HEK293 (cell line): ENCODE data around the gene NEAT1.

Experiments
- CTCF ChIA-PET: fragments of 350-600 bp; formaldehyde crosslinking; extraction: SDS; loops from one replicate; lab custom pipeline; 2021; ENCODE audit warnings: antibody characterized with exemption; lab: Yijun Ruan, JAX
- POLR2A ChIA-PET: fragments of 300-600 bp; formaldehyde crosslinking; extraction: SDS; loops from one replicate; lab custom pipeline; 2020; ENCODE audit warnings: antibody characterized with exemption, inconsistent platforms; lab: Yijun Ruan, JAX
- H3K27ac ChIP-seq: fragments of 200-500 bp; sonication (Bioruptor generic); 2 replicates; pipeline ENCODE4 v1.5.1; 2014; ENCODE audit warnings: low read depth, low read length, control low read depth, inconsistent platforms; ENCODE audit errors: extremely low read depth
- H3K36me3 ChIP-seq, 2 experiments: fragments of 200-500 bp in 1 of 2; sonication (Bioruptor generic) in 1 of 2; 1 replicate in 1 of 2; 2 replicates in 1 of 2; pipeline ENCODE4 v1.5.1; 2014 to 2017; ENCODE audit warnings: inconsistent platforms in 2 of 2, low read length in 2 of 2; ENCODE audit not compliant: control insufficient read depth in 2 of 2, insufficient read depth in 1 of 2
- H3K4me1 ChIP-seq: fragments of 200-500 bp; sonication (Bioruptor generic); 2 replicates; pipeline ENCODE4 v1.5.1; 2014; ENCODE audit warnings: mild to moderate bottlenecking, low read length, inconsistent platforms; ENCODE audit not compliant: control insufficient read depth, insufficient read depth
- H3K4me3 ChIP-seq: 2 replicates; pipeline ENCODE4 v1.5.1; 2011; ENCODE audit warnings: low read depth, mild to moderate bottlenecking, control low read depth, low read length, moderate library complexity
- H3K9me3 ChIP-seq: fragments of 200-500 bp; sonication (Bioruptor generic); 2 replicates; pipeline ENCODE4 v1.5.1; 2014; ENCODE audit warnings: low read depth, low read length, inconsistent platforms; ENCODE audit not compliant: control insufficient read depth, insufficient read depth
- GLI2 ChIP-seq: fragments of 450-650 bp; formaldehyde crosslinking; IDR thresholded peaks from 2 replicates; pipeline ENCODE4; 2017; ENCODE audit warnings: missing biosample characterization, missing genetic modification characterization, low read depth, borderline replicate concordance
- ZBTB17 ChIP-seq: fragments of 450-650 bp; formaldehyde crosslinking; IDR thresholded peaks from 2 replicates; pipeline ENCODE4 v1.5.1; 2016; ENCODE audit warnings: missing biosample characterization, missing genetic modification characterization
- ZFP37 ChIP-seq: fragments of 450-650 bp; formaldehyde crosslinking; IDR thresholded peaks from 2 replicates; pipeline ENCODE4 v1.5.1; 2016; ENCODE audit warnings: missing biosample characterization, missing genetic modification characterization
- ZFP69B ChIP-seq: fragments of 450-650 bp; formaldehyde crosslinking; IDR thresholded peaks from 2 replicates; pipeline ENCODE4 v1.5.1; 2016; ENCODE audit warnings: missing biosample characterization, missing genetic modification characterization
- ZNF157 ChIP-seq: fragments of 450-650 bp; formaldehyde crosslinking; IDR thresholded peaks from 2 replicates; pipeline ENCODE4 v1.5.1; 2016; ENCODE audit warnings: missing biosample characterization, missing genetic modification characterization
- ZNF292 ChIP-seq: fragments of 450-650 bp; formaldehyde crosslinking; IDR thresholded peaks from 2 replicates; pipeline ENCODE4 v1.5.1; 2016; ENCODE audit warnings: low read depth, missing biosample characterization, missing genetic modification characterization, borderline replicate concordance
- ZNF558 ChIP-seq: fragments of 450-650 bp; formaldehyde crosslinking; IDR thresholded peaks from 2 replicates; pipeline ENCODE4 v1.5.1; 2016; ENCODE audit warnings: missing biosample characterization, missing genetic modification characterization
- ZNF560 ChIP-seq: fragments of 450-650 bp; formaldehyde crosslinking; IDR thresholded peaks from 2 replicates; pipeline ENCODE4 v1.5.1; 2017; ENCODE audit warnings: missing biosample characterization, missing genetic modification characterization, borderline replicate concordance
- ZNF624 ChIP-seq: fragments of 450-650 bp; formaldehyde crosslinking; IDR thresholded peaks from 2 replicates; pipeline ENCODE4 v1.5.1; 2017; ENCODE audit warnings: missing biosample characterization, missing genetic modification characterization
- ZNF654 ChIP-seq: fragments of 450-650 bp; formaldehyde crosslinking; IDR thresholded peaks from 2 replicates; pipeline ENCODE4 v1.5.1; 2016; ENCODE audit warnings: low read depth, missing biosample characterization, missing genetic modification characterization
- ZNF664 ChIP-seq: fragments of 450-650 bp; formaldehyde crosslinking; IDR thresholded peaks from 2 replicates; pipeline ENCODE4 v1.5.1; 2016; ENCODE audit warnings: missing biosample characterization, missing genetic modification characterization
- ZNF791 ChIP-seq: fragments of 450-650 bp; formaldehyde crosslinking; IDR thresholded peaks from 2 replicates; pipeline ENCODE4 v1.5.1; 2016; ENCODE audit warnings: missing biosample characterization, missing genetic modification characterization
- ZNF792 ChIP-seq: fragments of 450-650 bp; formaldehyde crosslinking; IDR thresholded peaks from 2 replicates; pipeline ENCODE4 v1.5.1; 2016; ENCODE audit warnings: missing biosample characterization, missing genetic modification characterization
- TF ChIP-seq, protein P1 (sequence below): fragments of 450-650 bp; formaldehyde crosslinking; IDR thresholded peaks from 2 replicates; pipeline ENCODE4 v1.5.1; 2016; ENCODE audit warnings: missing biosample characterization, missing genetic modification characterization
- TF ChIP-seq, protein P2 (sequence below): fragments of 450-650 bp; formaldehyde crosslinking; IDR thresholded peaks from 2 replicates; pipeline ENCODE4 v1.5.1; 2016; ENCODE audit warnings: missing biosample characterization, missing genetic modification characterization
- TF ChIP-seq, protein P3 (sequence below): fragments of 450-650 bp; formaldehyde crosslinking; IDR thresholded peaks from 2 replicates; pipeline ENCODE4 v1.5.1; 2016; ENCODE audit warnings: missing biosample characterization, missing genetic modification characterization
- TF ChIP-seq, protein P4 (sequence below): fragments of 450-650 bp; formaldehyde crosslinking; IDR thresholded peaks from 2 replicates; pipeline ENCODE4 v1.5.1; 2016; ENCODE audit warnings: missing biosample characterization, missing genetic modification characterization, borderline replicate concordance

Gene NEAT1

DNA sequence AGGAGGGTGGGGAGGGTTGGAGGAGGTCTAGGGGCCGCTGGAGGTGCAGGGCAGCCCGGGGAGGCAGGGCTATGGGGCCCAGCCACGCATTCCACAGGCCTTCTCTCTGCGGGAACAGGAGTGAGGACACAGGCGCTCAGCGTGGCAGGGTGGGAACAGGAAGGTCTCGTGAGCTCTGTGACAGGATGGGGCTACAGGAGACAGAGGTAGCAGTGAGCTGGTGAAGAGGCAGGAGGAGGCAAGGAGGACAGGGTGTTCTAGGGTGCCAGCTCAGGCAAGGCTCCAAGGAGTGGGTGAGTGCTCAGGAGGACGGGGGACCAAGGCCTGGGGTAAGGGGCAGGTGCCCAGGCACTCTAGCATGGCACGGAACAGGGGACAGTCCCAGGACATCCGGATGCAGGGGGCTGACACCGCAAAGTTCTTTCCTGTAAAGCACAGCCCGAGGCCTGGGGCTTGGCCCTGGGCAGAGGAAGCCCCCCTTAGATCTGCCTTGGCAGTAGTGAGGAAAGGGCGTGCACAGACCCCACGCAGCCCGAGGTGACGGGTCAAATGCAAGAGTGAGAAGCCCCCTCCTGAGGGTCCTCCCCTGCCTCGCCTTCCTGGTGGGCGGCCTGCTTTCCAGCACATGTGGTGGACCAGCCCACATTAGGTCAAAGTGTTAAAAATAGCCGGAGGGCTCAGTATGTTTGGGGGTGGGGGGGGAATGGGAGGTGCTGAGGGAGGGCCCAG lies 4.7 kb upstream of the NEAT1 start (continued):
- TF ChIP-seq, protein P1, sequence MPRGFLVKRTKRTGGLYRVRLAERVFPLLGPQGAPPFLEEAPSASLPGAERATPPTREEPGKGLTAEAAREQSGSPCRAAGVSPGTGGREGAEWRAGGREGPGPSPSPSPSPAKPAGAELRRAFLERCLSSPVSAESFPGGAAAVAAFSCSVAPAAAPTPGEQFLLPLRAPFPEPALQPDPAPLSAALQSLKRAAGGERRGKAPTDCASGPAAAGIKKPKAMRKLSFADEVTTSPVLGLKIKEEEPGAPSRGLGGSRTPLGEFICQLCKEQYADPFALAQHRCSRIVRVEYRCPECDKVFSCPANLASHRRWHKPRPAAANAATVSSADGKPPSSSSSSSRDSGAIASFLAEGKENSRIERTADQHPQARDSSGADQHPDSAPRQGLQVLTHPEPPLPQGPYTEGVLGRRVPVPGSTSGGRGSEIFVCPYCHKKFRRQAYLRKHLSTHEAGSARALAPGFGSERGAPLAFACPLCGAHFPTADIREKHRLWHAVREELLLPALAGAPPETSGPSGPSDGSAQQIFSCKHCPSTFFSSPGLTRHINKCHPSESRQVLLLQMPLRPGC (tag by site-specific recombination): 0 out of 2 replicates have a peak, but pooled peaks have one; percentile 13
- no peak for TF ChIP-seq ZNF664
- TF ChIP-seq ZNF792 (tag by site-specific recombination): no peak
- no peak for TF ChIP-seq ZNF558 (tag by site-specific recombination)
- TF ChIP-seq, protein P2, sequence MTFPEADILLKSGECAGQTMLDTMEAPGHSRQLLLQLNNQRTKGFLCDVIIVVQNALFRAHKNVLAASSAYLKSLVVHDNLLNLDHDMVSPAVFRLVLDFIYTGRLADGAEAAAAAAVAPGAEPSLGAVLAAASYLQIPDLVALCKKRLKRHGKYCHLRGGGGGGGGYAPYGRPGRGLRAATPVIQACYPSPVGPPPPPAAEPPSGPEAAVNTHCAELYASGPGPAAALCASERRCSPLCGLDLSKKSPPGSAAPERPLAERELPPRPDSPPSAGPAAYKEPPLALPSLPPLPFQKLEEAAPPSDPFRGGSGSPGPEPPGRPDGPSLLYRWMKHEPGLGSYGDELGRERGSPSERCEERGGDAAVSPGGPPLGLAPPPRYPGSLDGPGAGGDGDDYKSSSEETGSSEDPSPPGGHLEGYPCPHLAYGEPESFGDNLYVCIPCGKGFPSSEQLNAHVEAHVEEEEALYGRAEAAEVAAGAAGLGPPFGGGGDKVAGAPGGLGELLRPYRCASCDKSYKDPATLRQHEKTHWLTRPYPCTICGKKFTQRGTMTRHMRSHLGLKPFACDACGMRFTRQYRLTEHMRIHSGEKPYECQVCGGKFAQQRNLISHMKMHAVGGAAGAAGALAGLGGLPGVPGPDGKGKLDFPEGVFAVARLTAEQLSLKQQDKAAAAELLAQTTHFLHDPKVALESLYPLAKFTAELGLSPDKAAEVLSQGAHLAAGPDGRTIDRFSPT: peak; percentile 83
- TF ChIP-seq ZFP69B (tag by site-specific recombination): peak; percentile 34; the same call in 1 of the 2 replicates
- TF ChIP-seq, all 188 proteins: peak for 9

DNA sequence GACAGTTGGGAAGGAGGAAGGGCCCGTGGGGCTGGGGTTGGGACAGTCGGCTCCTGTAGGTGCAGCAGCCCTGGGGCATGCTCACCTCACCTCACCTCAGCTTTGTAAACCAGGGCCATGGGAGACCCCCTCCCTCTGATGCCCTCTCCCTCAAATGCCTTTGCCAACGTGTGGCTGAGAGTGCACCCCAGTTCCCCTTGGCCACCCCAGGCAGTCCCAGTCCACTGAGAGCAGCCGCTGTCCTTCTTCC lies 4.2 kb upstream of the NEAT1 start:
- CTCF ChIA-PET: interaction anchor here (1.3 to 2.5 kb wide), 3 partner anchors 30 to 51 kb away, joined by 5 to 10 read pairs (median 7); no protein-coding TSS in a partner anchor
- Histone ChIP-seq H3K9me3 (no peaks in the 10 kb centered on the region), H3K4me1 (peaks cover 6% of the 10 kb centered on the region), H3K36me3 (peaks cover 0 to 12% of the 10 kb centered on the region in 2 experiments; a peak in 1 of 3 replicates), H3K27ac (peak overlapping the region; percentile 98), H3K4me3 (peak overlapping the region; percentile 17)
- POLR2A ChIA-PET: interaction anchor here (1.0 to 16.9 kb wide), 10 partner anchors 9 to 106 kb away, joined by 3 to 1129 read pairs (median 8); partner anchors contain the start of genes MALAT1, SCYL1 and SLC25A45
- TF ChIP-seq ZFP37 (tag by site-specific recombination) (no peak), ZNF792 (tag by site-specific recombination) (no peak), ZNF654 (no peak), ZNF560 (no peak), ZNF791 (tag by site-specific recombination) (no peak), ZNF157 (tag by site-specific recombination) (no peak), ZNF292 (no peak), GLI2 (no peak), ZBTB17 (tag by site-specific recombination) (no peak), ZNF624 (tag by site-specific recombination) (no peak)
- TF ChIP-seq, protein P3, sequence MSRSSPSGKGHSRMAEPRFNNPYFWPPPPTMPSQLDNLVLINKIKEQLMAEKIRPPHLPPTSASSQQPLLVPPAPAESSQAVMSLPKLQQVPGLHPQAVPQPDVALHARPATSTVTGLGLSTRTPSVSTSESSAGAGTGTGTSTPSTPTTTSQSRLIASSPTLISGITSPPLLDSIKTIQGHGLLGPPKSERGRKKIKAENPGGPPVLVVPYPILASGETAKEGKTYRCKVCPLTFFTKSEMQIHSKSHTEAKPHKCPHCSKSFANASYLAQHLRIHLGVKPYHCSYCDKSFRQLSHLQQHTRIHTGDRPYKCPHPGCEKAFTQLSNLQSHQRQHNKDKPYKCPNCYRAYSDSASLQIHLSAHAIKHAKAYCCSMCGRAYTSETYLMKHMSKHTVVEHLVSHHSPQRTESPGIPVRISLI: no peak
- TF ChIP-seq, protein P4, sequence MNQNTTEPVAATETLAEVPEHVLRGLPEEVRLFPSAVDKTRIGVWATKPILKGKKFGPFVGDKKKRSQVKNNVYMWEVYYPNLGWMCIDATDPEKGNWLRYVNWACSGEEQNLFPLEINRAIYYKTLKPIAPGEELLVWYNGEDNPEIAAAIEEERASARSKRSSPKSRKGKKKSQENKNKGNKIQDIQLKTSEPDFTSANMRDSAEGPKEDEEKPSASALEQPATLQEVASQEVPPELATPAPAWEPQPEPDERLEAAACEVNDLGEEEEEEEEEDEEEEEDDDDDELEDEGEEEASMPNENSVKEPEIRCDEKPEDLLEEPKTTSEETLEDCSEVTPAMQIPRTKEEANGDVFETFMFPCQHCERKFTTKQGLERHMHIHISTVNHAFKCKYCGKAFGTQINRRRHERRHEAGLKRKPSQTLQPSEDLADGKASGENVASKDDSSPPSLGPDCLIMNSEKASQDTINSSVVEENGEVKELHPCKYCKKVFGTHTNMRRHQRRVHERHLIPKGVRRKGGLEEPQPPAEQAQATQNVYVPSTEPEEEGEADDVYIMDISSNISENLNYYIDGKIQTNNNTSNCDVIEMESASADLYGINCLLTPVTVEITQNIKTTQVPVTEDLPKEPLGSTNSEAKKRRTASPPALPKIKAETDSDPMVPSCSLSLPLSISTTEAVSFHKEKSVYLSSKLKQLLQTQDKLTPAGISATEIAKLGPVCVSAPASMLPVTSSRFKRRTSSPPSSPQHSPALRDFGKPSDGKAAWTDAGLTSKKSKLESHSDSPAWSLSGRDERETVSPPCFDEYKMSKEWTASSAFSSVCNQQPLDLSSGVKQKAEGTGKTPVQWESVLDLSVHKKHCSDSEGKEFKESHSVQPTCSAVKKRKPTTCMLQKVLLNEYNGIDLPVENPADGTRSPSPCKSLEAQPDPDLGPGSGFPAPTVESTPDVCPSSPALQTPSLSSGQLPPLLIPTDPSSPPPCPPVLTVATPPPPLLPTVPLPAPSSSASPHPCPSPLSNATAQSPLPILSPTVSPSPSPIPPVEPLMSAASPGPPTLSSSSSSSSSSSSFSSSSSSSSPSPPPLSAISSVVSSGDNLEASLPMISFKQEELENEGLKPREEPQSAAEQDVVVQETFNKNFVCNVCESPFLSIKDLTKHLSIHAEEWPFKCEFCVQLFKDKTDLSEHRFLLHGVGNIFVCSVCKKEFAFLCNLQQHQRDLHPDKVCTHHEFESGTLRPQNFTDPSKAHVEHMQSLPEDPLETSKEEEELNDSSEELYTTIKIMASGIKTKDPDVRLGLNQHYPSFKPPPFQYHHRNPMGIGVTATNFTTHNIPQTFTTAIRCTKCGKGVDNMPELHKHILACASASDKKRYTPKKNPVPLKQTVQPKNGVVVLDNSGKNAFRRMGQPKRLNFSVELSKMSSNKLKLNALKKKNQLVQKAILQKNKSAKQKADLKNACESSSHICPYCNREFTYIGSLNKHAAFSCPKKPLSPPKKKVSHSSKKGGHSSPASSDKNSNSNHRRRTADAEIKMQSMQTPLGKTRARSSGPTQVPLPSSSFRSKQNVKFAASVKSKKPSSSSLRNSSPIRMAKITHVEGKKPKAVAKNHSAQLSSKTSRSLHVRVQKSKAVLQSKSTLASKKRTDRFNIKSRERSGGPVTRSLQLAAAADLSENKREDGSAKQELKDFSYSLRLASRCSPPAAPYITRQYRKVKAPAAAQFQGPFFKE (tag by site-specific recombination): no peak
